Measurements from ENCODE around the gene IGFL2.

GRCh38 chr19:46144756-46145155, 3.3 kb upstream of the IGFL2 start:
- no peak for TF ChIP-seq CTCF (IDR thresholded peaks at IDR 0.05; ENCODE audit: low read length)
- no peak for TF ChIP-seq EZH2 (optimal IDR thresholded peaks at IDR 0.05; ENCODE audit: low read depth, low read length)
- TF ChIP-seq EZH2phosphoT487 (IDR thresholded peaks at IDR 0.05; ENCODE audit: low read length): no peak

Measured in MM.1S (cell line).